ENCODE measurements around the gene SPART. TPM values are rescaled to one million over a fixed set of nuclear protein-coding genes. Genes with fewer than 3 reads are reported as not detected.

The SPART gene
- total RNA-seq, 1 experiment from 2014 or later, result 0.12 TPM

DNA sequence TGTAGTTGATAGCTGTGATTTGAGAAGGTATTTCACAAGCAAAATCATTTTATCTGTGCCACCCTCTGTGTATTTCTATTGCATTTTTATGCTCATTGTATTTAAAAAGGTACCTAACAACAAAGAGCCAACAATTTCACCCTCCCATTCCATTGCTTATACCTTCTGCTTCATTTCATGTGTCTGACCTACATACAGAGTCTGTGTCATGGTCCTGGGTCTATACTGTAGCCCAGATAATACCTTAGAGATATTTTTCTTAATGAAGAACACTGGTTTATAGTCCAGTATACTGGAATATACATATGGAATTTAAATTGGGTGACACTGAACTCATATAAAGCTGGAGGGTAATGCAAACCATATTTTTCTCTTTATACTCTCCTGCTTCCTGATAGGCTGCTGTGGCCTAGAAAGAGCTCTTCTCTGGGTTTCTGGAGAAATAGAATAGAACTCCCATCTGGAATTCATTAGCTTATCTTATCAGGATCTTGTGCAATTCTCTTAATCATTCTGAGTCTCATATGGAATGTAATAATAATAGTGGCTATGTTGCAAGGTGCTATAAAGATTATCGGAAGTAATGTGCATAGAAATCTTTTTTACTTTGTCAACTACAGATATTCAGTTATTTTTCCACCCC is 31.8 kb upstream of the SPART start (continued):
- TF ChIP-seq TCF7L2 (IDR thresholded peaks at IDR 0.05; ENCODE audit: borderline replicate concordance, extremely low read depth, insufficient read depth, insufficient read length) (no peak), FOSL1 (IDR thresholded peaks at IDR 0.05; ENCODE audit: low read depth) (no peak), EZH2 (IDR thresholded peaks at IDR 0.05) (no peak), SP1 (IDR thresholded peaks at IDR 0.05; ENCODE audit: low read depth) (no peak)
- TF ChIP-seq, protein P1, sequence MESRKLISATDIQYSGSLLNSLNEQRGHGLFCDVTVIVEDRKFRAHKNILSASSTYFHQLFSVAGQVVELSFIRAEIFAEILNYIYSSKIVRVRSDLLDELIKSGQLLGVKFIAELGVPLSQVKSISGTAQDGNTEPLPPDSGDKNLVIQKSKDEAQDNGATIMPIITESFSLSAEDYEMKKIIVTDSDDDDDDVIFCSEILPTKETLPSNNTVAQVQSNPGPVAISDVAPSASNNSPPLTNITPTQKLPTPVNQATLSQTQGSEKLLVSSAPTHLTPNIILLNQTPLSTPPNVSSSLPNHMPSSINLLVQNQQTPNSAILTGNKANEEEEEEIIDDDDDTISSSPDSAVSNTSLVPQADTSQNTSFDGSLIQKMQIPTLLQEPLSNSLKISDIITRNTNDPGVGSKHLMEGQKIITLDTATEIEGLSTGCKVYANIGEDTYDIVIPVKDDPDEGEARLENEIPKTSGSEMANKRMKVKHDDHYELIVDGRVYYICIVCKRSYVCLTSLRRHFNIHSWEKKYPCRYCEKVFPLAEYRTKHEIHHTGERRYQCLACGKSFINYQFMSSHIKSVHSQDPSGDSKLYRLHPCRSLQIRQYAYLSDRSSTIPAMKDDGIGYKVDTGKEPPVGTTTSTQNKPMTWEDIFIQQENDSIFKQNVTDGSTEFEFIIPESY (IDR thresholded peaks at IDR 0.05; ENCODE audit: extremely low read depth, insufficient replicate concordance, low read length), result no peak

GRCh38 chr13:36374063-36374462 is 27.9 kb upstream of the SPART start:
- Histone ChIP-seq H3K79me2 (ENCODE audit: insufficient read depth, low read length) (no peaks in the 10 kb centered on the region), H2AFZ (ENCODE audit: low read depth, low read length, poor library complexity, severe bottlenecking) (no peak overlapping the region), H3K4me1 (ENCODE audit: control insufficient read depth in 1 of 2, insufficient read depth in 2 of 2, low read length in 2 of 2) (no peaks in the 10 kb centered on the region), H3K36me3 (ENCODE audit: control insufficient read depth in 1 of 2, insufficient read depth in 2 of 2, low read length in 2 of 2) (no peaks in the 10 kb centered on the region), H3K9me3 (ENCODE audit: control insufficient read depth in 1 of 2, insufficient read depth in 1 of 2, low read depth in 1 of 2, low read length in 2 of 2) (peaks cover 0 to 7% of the 10 kb centered on the region in 2 experiments; a peak in 2 of 4 replicates), H3K9ac (ENCODE audit: low read length) (no peak overlapping the region), H3K27ac (ENCODE audit: low read depth, low read length) (no peak overlapping the region), H3K4me3 (replicated peaks in 1 of 2; ENCODE audit: low read depth in 1 of 2, low read length in 2 of 2) (no peak overlapping the region), H4K20me1 (ENCODE audit: insufficient read depth) (no peaks in the 10 kb centered on the region), H3K9me2 (ENCODE audit: insufficient read depth) (no peaks in the 10 kb centered on the region), H3K27me3 (ENCODE audit: insufficient read depth, low read length) (no peaks in the 10 kb centered on the region), H3K4me2 (ENCODE audit: low read length) (no peak overlapping the region)
- ChIA-PET CTCF (no interaction called here), RAD21 (ENCODE audit: low non-redundant PET in 1 of 2, low total read pairs in 2 of 2, uncharacterized antibody in 2 of 2, unreplicated experiment in 2 of 2) (no interaction called here), POLR2A (no interaction called here)
- no TSS peak for BruUV-seq (replicated peaks)
- TF ChIP-seq SIN3A (IDR thresholded peaks at IDR 0.05; ENCODE audit: low read depth), result no peak
- no peak for TF ChIP-seq EZH2 (IDR thresholded peaks at IDR 0.05)
- no peak for TF ChIP-seq YY1 (IDR thresholded peaks at IDR 0.05; ENCODE audit: extremely low read depth, insufficient replicate concordance, low read depth, low read length)
- TF ChIP-seq MAX (IDR thresholded peaks at IDR 0.05), result no peak
- no peak for TF ChIP-seq ELF1 (IDR thresholded peaks at IDR 0.05; ENCODE audit: borderline replicate concordance, low read depth)
- TF ChIP-seq POLR2AphosphoS5 (IDR thresholded peaks at IDR 0.05; ENCODE audit: low read depth, low read length), result no peak
- no peak for TF ChIP-seq RAD21 (IDR thresholded peaks at IDR 0.05; ENCODE audit: low read depth)
- no peak for TF ChIP-seq REST (IDR thresholded peaks at IDR 0.05; ENCODE audit: low read depth)
- no peak for TF ChIP-seq SP1 (IDR thresholded peaks at IDR 0.05; ENCODE audit: low read depth)
- TF ChIP-seq POLR2A (IDR thresholded peaks at IDR 0.05; ENCODE audit: borderline replicate concordance, extremely low read depth, insufficient read depth, insufficient read length), result no peak
- TF ChIP-seq EGR1 (IDR thresholded peaks at IDR 0.05; ENCODE audit: low read depth), result no peak
- TF ChIP-seq ZNF274 (IDR thresholded peaks at IDR 0.05; ENCODE audit: low read depth, low read length), result no peak
- TF ChIP-seq CBX3 (IDR thresholded peaks at IDR 0.05; ENCODE audit: low read depth), result no peak
- no peak for TF ChIP-seq FOSL1 (IDR thresholded peaks at IDR 0.05; ENCODE audit: low read depth)
- no peak for TF ChIP-seq EZH2phosphoT487 (IDR thresholded peaks at IDR 0.05; ENCODE audit: borderline replicate concordance)
- ATAC-seq (no peak), DNase-seq (ENCODE audit: low read depth, low spot score) (no peak)
- intact Hi-C loops (cut with micrococcal nuclease), result no loop called here
